Coronary artery (tissue), 2 donors: Measurements from ENCODE around the gene PKMYT1.

Source experiments
- DNase-seq: peaks from one replicate; pipeline ENCODE4 v3.0.0-alpha.2; 2017; ENCODE audit warnings: low spot score
- H3K27ac ChIP-seq, 2 donors: fragments of 200-600 bp; sonication (generic); one replicate each; pipeline ENCODE4 v1.5.1; 2016 to 2019
- H3K4me3 ChIP-seq: fragments of 200-600 bp; sonication (generic); 2 replicates; pipeline ENCODE4 v1.5.1; 2016; ENCODE audit warnings: mild to moderate bottlenecking, moderate library complexity
- TF ChIP-seq, protein P1 (sequence below): fragments of 200-600 bp; sonication (generic); IDR thresholded peaks from one replicate; pipeline ENCODE4 v1.5.1; 2019; ENCODE audit warnings: antibody characterized with exemption

Gene PKMYT1

DNA sequence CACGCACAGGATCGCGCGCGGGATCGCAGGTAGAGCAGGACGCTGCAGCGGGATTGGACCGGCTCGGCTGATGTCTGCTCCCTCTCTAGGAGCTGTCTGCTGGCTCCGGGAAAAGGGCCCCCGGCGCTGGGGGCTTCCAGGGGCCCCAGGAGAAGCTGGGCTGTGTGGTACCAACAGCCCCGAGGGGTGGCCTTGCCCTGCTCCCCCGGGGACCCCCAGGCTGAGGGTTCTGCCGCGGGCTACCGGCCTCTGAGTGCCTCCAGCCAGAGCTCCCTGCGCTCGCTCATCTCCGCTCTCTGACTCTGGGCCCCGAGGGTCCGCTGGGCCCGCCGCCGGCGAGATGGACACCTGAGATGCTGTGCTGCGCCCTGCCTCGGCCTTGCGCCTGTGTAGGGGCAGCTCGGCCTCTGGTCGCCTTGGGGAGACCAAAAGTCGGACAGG, 12.5 kb downstream of the PKMYT1 start:
- TF ChIP-seq, protein P1, sequence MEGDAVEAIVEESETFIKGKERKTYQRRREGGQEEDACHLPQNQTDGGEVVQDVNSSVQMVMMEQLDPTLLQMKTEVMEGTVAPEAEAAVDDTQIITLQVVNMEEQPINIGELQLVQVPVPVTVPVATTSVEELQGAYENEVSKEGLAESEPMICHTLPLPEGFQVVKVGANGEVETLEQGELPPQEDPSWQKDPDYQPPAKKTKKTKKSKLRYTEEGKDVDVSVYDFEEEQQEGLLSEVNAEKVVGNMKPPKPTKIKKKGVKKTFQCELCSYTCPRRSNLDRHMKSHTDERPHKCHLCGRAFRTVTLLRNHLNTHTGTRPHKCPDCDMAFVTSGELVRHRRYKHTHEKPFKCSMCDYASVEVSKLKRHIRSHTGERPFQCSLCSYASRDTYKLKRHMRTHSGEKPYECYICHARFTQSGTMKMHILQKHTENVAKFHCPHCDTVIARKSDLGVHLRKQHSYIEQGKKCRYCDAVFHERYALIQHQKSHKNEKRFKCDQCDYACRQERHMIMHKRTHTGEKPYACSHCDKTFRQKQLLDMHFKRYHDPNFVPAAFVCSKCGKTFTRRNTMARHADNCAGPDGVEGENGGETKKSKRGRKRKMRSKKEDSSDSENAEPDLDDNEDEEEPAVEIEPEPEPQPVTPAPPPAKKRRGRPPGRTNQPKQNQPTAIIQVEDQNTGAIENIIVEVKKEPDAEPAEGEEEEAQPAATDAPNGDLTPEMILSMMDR: no peak
- no peak overlapping the region for H3K4me3 ChIP-seq
- no peak for DNase-seq
- no peak overlapping the region for H3K27ac ChIP-seq

DNA sequence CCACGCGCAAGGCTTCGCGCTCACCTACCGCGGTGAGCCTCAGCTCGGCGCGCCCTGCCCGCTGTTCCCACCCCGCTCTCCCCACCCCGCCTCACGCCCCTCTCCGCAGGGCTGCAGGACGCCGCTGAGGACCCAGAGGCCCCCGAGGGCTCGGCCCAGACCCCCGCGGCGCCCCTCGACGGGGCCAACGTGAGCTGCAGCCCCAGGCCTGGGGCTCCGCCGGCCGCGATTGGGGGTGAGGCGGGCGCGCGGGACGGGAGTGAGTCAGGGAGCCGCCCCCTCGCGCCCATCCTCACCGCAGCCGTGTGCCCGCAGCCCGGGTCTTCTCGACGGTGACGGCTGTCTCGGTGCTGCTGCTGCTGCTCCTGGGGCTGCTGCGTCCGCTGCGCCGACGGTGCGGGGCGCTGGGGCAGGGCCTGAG, 13.0 kb downstream of the PKMYT1 start:
- H3K27ac ChIP-seq: no peak overlapping the region
- peak overlapping the region; percentile 52 for H3K4me3 ChIP-seq
- TF ChIP-seq, protein P1: no peak
- DNase-seq: no peak

- DNase-seq: no peak
- Histone ChIP-seq H3K27ac (no peak overlapping the region), H3K4me3 (peak overlapping the region; percentile 52)
- TF ChIP-seq, protein P1: no peak
Measured at GRCh38 chr16:2966808-2967191, 13.4 kb downstream of the PKMYT1 start.

DNA sequence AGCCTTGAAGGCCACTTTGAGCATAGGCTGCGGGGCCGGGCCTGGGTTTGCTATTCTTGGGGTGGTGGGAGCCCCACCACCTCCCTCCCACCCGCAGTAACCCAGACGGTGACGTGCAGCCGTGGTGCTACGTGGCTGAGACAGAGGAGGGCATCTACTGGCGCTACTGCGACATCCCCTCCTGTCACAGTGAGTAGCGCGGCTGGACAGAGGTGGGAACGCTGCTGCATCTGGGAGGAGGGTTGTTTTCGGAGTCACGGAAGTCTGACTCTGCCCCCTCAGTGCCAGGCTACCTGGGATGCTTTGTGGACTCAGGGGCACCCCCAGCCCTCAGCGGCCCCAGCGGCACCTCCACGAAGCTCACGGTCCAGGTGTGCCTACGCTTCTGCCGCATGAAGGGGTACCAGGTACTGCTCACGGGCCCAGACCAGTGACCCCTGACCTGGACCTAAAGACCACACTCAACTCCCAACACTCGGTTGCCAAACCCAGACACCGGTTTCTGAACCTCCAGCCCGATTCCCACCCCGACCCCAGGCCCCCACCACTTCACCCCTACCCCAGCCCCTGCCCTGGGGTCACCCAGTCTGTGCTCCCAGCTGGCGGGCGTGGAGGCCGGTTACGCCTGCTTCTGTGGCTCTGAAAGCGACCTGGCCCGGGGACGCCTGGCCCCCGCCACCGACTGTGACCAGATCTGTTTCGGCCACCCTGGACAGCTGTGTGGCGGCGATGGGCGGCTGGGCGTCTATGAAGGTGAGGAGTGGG, 14.0 kb downstream of the PKMYT1 start:
- TF ChIP-seq, protein P1: no peak
- DNase-seq: no peak
- H3K4me3 ChIP-seq: peak overlapping the region; percentile 52

DNA sequence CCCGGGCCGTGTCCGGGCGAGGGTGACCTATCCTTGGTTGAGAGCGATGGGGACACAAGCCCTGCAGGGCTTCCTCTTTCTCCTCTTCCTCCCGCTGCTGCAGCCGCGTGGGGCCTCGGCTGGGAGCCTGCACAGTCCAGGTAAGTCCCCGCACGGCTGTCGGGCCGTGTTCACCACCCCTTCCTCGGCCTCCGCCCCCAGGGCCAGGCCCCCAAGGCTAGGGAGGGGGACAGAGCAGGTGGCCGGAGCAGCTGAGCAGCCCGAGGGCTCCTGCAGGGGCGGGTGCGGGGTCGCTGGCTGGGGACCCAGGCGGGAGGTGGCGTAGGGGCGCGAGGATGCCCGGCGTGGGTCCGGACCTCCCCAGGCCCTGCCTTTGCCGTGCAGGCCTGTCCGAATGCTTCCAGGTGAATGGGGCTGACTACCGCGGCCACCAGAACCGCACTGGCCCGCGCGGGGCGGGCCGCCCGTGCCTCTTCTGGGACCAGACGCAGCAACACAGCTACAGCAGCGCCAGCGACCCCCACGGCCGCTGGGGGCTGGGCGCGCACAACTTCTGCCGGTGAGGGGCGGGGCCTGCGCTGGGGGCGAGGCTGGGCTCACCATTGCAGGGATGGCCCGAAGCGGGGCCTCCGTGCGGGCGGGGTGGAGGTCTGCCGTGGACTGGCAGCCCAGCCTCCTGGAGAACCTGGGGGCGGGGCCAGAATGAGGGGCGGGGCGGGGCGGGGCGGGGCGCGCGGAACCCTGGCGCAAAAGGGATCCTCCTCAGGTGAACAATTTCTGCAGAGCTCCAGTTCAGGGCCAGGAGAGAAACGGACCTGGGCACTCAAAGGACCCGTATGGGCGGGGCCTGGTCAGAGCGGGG, 15.5 kb downstream of the PKMYT1 start:
- TF ChIP-seq, protein P1: no peak
- no peak overlapping the region for H3K27ac ChIP-seq
- no peak for DNase-seq
- peak overlapping the region; percentile 59 for H3K4me3 ChIP-seq

More for the DNA sequence above, 14.0 kb downstream of the PKMYT1 start:
- no peak overlapping the region for H3K27ac ChIP-seq

GRCh38 chr16:2963723-2964474, 16.3 kb downstream of the PKMYT1 start, which contains the start of gene KREMEN2:
TSS of gene KREMEN2 (plus strand) at chr16:2964275. CDS start at chr16:2964521, 246 bp downstream.
- Histone ChIP-seq H3K27ac (no peak within 1 kb of the TSS), H3K4me3 (peak within 1 kb of the TSS; percentile 59)
- no peak for DNase-seq
- TF ChIP-seq, protein P1: no peak
